Neuronal stem cell (in vitro differentiated cells): ENCODE data around the gene FGF11.

Experiments used
- DNase-seq: peaks from one replicate; pipeline ENCODE4 v3.0.0-alpha.2; 2013; ENCODE audit warnings: low spot score
- H2AFZ ChIP-seq: one replicate; pipeline ENCODE4 v1.6.1; 2013; ENCODE audit warnings: mild to moderate bottlenecking, low read length, inconsistent platforms
- H2AK5ac ChIP-seq: 2 replicates; pipeline ENCODE4 v1.6.1; 2013; ENCODE audit warnings: low read depth, mild to moderate bottlenecking, inconsistent platforms, low read length, moderate library complexity, mixed read lengths
- H2BK120ac ChIP-seq: 2 replicates; pipeline ENCODE4 v1.6.1; 2013; ENCODE audit warnings: low read depth, mild to moderate bottlenecking, inconsistent platforms, low read length, moderate library complexity, mixed read lengths
- H2BK12ac ChIP-seq: one replicate; pipeline ENCODE4 v1.6.1; 2013; ENCODE audit warnings: low read length, inconsistent platforms
- H2BK15ac ChIP-seq: 2 replicates; pipeline ENCODE4 v1.6.1; 2013; ENCODE audit warnings: mild to moderate bottlenecking, low read length, inconsistent platforms, mixed read lengths
- H2BK5ac ChIP-seq: one replicate; pipeline ENCODE4 v1.6.1; 2013; ENCODE audit warnings: inconsistent platforms, mild to moderate bottlenecking, low read length, moderate library complexity
- H3K14ac ChIP-seq: one replicate; pipeline ENCODE4 v1.6.1; 2013; ENCODE audit warnings: low read length, inconsistent platforms
- H3K18ac ChIP-seq: 2 replicates; pipeline ENCODE4 v1.6.1; 2013; ENCODE audit warnings: low read length, inconsistent platforms
- H3K23ac ChIP-seq: 2 replicates; pipeline ENCODE4 v1.6.1; 2013; ENCODE audit warnings: low read depth, mild to moderate bottlenecking, mixed read lengths, low read length, inconsistent platforms; ENCODE audit not compliant: poor library complexity
- H3K27ac ChIP-seq: replicated peaks from 3 replicates; pipeline ENCODE4 v1.5.1; 2013; ENCODE audit warnings: low read length, inconsistent platforms
- H3K27me3 ChIP-seq, 3 experiments: 2 replicates each; pipeline ENCODE4 v1.6.1; 2013; ENCODE audit warnings: low read length in 3 of 3, mild to moderate bottlenecking in 2 of 3, inconsistent platforms in 1 of 3, low read depth in 1 of 3, mixed read lengths in 1 of 3, moderate library complexity in 1 of 3; ENCODE audit not compliant: control insufficient read depth in 3 of 3, insufficient read depth in 3 of 3
- H3K36me3 ChIP-seq, 2 donors: replicated peaks in 1 of 2; 2 replicates each; pipeline ENCODE4 v1.6.1; 2013; ENCODE audit warnings: low read length in 2 of 2; ENCODE audit not compliant: control insufficient read depth in 2 of 2, insufficient read depth in 2 of 2
- H3K4ac ChIP-seq: 2 replicates; pipeline ENCODE4 v1.6.1; 2013; ENCODE audit warnings: inconsistent platforms, mild to moderate bottlenecking, low read length, moderate library complexity
- H3K4me1 ChIP-seq, 2 donors: 1 replicate in 1 of 2; 2 replicates in 1 of 2; pipeline ENCODE4 v1.6.1; 2013; ENCODE audit warnings: low read length in 2 of 2, low read depth in 1 of 2; ENCODE audit not compliant: control insufficient read depth in 2 of 2, insufficient read depth in 1 of 2
- H3K4me2 ChIP-seq: one replicate; pipeline ENCODE4 v1.6.1; 2013; ENCODE audit warnings: mild to moderate bottlenecking, low read length, inconsistent platforms; ENCODE audit not compliant: insufficient read depth, poor library complexity, severe bottlenecking
- H3K4me3 ChIP-seq, 2 donors: 2 replicates each; pipeline ENCODE4 v1.5.1; 2013; ENCODE audit warnings: low read length in 2 of 2, mild to moderate bottlenecking in 2 of 2, inconsistent platforms in 1 of 2, moderate library complexity in 1 of 2
- H3K79me1 ChIP-seq: one replicate; pipeline ENCODE4 v1.6.1; 2013; ENCODE audit warnings: low read depth, mild to moderate bottlenecking, inconsistent platforms, low read length, moderate library complexity
- H3K9ac ChIP-seq: one replicate; pipeline ENCODE4 v1.6.1; 2013; ENCODE audit warnings: mild to moderate bottlenecking, low read depth, low read length, inconsistent platforms; ENCODE audit not compliant: poor library complexity
- H3K9me3 ChIP-seq, 2 donors: replicated peaks in 1 of 2; 2 replicates each; pipeline versions ENCODE3 to v1.6.1; 2013; ENCODE audit warnings: low read length in 2 of 2, mild to moderate bottlenecking in 2 of 2, inconsistent platforms in 1 of 2, low read depth in 1 of 2, mixed read lengths in 1 of 2, moderate library complexity in 1 of 2; ENCODE audit not compliant: control insufficient read depth in 2 of 2, insufficient read depth in 1 of 2
- H4K8ac ChIP-seq: one replicate; pipeline ENCODE4 v1.6.1; 2013; ENCODE audit warnings: low read depth, mild to moderate bottlenecking, inconsistent platforms, low read length, moderate library complexity
- H4K91ac ChIP-seq: one replicate; pipeline ENCODE4 v1.6.1; 2013; ENCODE audit warnings: low read length, low read depth, mild to moderate bottlenecking, inconsistent platforms; ENCODE audit not compliant: poor library complexity
- WGBS, 2 donors: extraction: QIAGEN DNeasy Blood & Tissue Kit; methylation state at CpG; one replicate each; pipeline ENCODE4 v1.1.7; 2013; ENCODE audit warnings: missing lambda C conversion rate in 2 of 2, mixed read lengths in 1 of 2; ENCODE audit not compliant: insufficient read length in 2 of 2, insufficient replicate concordance in 1 of 2; ENCODE audit errors: extremely low coverage in 2 of 2; 5-methylcytosine and 5-hydroxymethylcytosine counted together

The FGF11 gene

DNA sequence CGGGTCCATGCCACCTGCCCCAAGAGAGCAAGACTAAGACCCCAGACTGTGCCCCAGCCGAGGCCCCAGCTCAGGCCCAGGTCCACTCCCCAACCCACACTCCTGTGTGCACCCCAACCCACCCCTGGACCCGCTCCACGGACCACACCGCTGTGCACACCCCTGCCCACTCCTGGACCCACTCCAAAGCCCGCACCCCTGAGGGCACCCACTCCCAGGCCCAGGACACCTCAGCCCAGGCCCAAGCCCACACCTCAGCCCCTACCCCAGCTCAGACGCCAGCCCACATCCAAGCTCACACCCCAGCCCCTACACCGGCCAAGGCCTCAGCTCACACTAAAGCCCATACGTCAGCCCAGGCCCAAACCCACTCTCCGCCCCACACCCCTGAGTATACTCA lies 9.6 kb upstream of the FGF11 start:
- Histone ChIP-seq H4K91ac (no peak overlapping the region), H3K4ac (no peak overlapping the region), H3K18ac (no peak overlapping the region), H2BK5ac (peak overlapping the region; percentile 13), H3K4me3 (no peak overlapping the region), H2BK120ac (no peak overlapping the region), H2BK15ac (no peak overlapping the region), H3K4me1 (no peaks in the 10 kb centered on the region), H3K9ac (no peak overlapping the region), H3K36me3 (no peaks in the 10 kb centered on the region), H2BK12ac (peak overlapping the region; percentile 63), H3K27me3 (no peaks in the 10 kb centered on the region), H3K4me2 (no peak overlapping the region), H3K23ac (peak overlapping the region; percentile 85), H2AK5ac (peak overlapping the region; percentile 94), H3K79me1 (peaks cover 3% of the 10 kb centered on the region), H3K14ac (no peak overlapping the region), H3K9me3 (no peaks in the 10 kb centered on the region), H2AFZ (no peak overlapping the region), H4K8ac (peak overlapping the region; percentile 43), H3K27ac (no peak overlapping the region)
- no peak for DNase-seq
- WGBS, 2 donors, result no CpG with 5 or more reads among the region's 10 CpGs

DNA sequence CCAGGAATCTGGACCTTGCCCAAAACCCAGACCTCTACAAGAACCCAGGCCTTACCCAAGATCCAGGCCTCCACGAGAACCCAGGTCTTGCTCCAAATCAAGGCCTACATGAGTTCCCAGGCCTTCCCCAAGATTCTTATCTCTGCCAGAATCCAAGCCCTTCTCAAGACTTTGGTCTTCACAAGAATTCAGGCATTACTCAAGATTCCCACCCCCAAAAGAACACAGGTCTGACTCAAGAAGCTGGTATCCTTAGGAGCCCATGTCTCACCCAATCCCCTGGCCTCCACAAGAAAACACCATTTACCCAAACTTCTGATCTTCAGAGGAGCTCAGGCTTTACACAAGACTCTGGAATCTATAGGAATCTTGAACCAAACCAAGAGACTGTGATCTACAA lies 8.1 kb upstream of the FGF11 start:
- Histone ChIP-seq H3K27me3 (peaks cover 8 to 10% (median 10%) of the 10 kb centered on the region in 3 experiments), H3K4me1 (peaks cover 3 to 6% of the 10 kb centered on the region in 2 donors), H3K9me3 (peaks cover 0 to under 1% of the 10 kb centered on the region in 2 donors), H3K4ac (no peak overlapping the region), H3K4me3 (no peak overlapping the region), H3K18ac (no peak overlapping the region), H2AK5ac (no peak overlapping the region), H2BK12ac (no peak overlapping the region), H4K8ac (no peak overlapping the region), H2BK120ac (no peak overlapping the region), H3K27ac (no peak overlapping the region), H3K79me1 (peaks cover 1% of the 10 kb centered on the region), H2AFZ (no peak overlapping the region), H3K4me2 (no peak overlapping the region), H3K9ac (no peak overlapping the region), H2BK15ac (no peak overlapping the region), H2BK5ac (no peak overlapping the region), H3K36me3 (no peaks in the 10 kb centered on the region), H3K14ac (no peak overlapping the region), H3K23ac (no peak overlapping the region), H4K91ac (no peak overlapping the region)
- no CpG with 5 or more reads among the region's 1 CpG for WGBS, 2 donors
- no peak for DNase-seq

DNA sequence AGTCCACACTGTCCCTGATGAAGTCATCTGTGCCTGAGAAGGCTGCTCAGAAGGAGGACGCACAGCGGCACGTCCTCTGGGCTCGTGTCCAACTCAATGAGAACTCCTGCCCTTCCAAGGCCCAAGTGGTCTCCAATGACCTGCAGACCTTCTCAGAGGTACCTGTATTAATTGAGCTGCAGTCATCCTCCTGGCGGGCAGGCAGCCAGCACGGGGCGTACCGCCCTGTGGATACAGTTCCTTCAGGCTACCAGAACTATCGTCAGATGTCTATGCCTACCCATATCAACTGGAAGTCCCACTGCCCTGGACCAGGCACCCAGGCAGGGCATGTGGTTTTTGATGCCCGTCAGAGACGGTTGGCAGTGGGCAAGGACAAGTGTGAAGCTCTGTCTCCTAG lies 7.0 kb upstream of the FGF11 start:
- Histone ChIP-seq H2AK5ac (no peak overlapping the region), H4K8ac (no peak overlapping the region), H2BK12ac (no peak overlapping the region), H3K36me3 (no peaks in the 10 kb centered on the region), H2AFZ (no peak overlapping the region), H2BK120ac (no peak overlapping the region), H3K27me3 (peaks cover 9 to 19% (median 16%) of the 10 kb centered on the region in 3 experiments), H3K4me2 (no peak overlapping the region), H3K4ac (no peak overlapping the region), H3K18ac (no peak overlapping the region), H3K9me3 (peaks cover 0 to 4% of the 10 kb centered on the region in 2 donors), H3K9ac (no peak overlapping the region), H2BK15ac (peak overlapping the region; percentile 62), H3K4me3 (peak overlapping the region in 1 of 2 donors; percentile 3), H3K14ac (no peak overlapping the region), H3K27ac (no peak overlapping the region), H3K23ac (no peak overlapping the region), H3K79me1 (no peaks in the 10 kb centered on the region), H2BK5ac (no peak overlapping the region), H3K4me1 (peaks cover 5 to 11% of the 10 kb centered on the region in 2 donors), H4K91ac (no peak overlapping the region)
- WGBS, 2 donors, result no CpG with 5 or more reads among the region's 11 CpGs
- DNase-seq, result no peak

DNA sequence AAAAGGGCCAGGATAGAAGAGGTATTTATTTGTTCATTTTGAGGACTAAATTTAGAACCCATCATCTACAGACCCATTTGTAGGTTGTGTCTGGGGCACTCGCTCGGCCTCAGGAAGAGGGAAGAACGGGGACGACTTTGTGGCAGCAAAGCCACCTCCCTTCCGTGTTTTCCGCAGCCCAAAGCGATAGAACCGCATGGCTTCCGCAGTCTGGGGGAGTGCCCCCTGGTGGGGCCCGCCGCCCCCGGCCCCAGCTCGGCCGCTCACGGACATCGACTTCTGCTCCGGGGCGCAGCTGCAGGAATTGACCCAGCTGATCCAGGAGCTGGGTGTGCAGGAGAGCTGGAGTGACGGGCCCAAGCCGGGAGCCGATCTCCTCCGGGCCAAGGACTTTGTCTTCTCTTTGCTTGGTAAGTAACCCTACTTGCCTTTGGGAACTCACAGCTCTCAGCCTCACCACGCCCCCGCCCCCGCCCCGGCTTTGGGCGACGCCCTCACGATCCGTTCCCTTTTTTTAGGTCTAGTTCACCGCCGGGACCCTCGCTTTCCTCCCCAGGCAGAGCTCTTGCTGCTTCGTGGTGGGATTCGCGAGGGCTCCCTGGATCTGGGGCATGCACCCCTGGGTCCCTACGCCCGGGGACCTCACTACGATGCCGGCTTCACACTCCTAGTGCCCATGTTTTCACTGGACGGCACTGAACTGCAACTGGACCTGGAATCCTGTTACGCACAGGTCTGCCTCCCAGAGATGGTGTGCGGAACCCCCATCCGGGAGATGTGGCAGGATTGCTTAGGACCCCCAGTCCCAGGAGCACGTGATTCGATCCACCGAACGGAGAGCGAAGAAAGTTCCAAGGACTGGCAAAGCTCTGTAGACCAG lies 3.4 kb upstream of the FGF11 start:
- peak; percentile 31 for DNase-seq
- peaks cover 29 to 45% (median 38%) of the 10 kb centered on the region in 3 experiments for H3K27me3 ChIP-seq
- no peak overlapping the region for H4K91ac ChIP-seq

More for the DNA sequence above, 3.4 kb upstream of the FGF11 start:
- peak overlapping the region; percentile 38 for H3K18ac ChIP-seq
- no peak overlapping the region for H3K27ac ChIP-seq
- peak overlapping the region; percentile 5 for H2BK15ac ChIP-seq
- no peak overlapping the region for H4K8ac ChIP-seq
- H3K9ac ChIP-seq, result no peak overlapping the region
- H3K79me1 ChIP-seq, result no peaks in the 10 kb centered on the region
- peaks cover 23 to 24% of the 10 kb centered on the region in 2 donors for H3K4me1 ChIP-seq
- H2BK12ac ChIP-seq, result no peak overlapping the region
- H3K23ac ChIP-seq, result no peak overlapping the region
- H3K9me3 ChIP-seq, result peaks cover 0 to 4% of the 10 kb centered on the region in 2 donors
- WGBS, 2 donors, result no CpG with 5 or more reads among the region's 49 CpGs
- H3K4me3 ChIP-seq, result peak overlapping the region; percentile 45 to 59
- no peaks in the 10 kb centered on the region for H3K36me3 ChIP-seq
- no peak overlapping the region for H2BK120ac ChIP-seq
- peak overlapping the region; percentile 14 for H2AK5ac ChIP-seq
- H2AFZ ChIP-seq, result peak overlapping the region; percentile 96
- peak overlapping the region; percentile 95 for H3K4me2 ChIP-seq
- H3K14ac ChIP-seq, result peak overlapping the region; percentile 3
- H2BK5ac ChIP-seq, result no peak overlapping the region
- H3K4ac ChIP-seq, result no peak overlapping the region
